OCI-LY7 (cell line): ENCODE results near the gene CALY. TPM values are rescaled to one million over a fixed set of nuclear protein-coding genes. Genes with fewer than 3 reads are reported as not detected.

ENCODE experiments used
- BruUV-seq: library from RNA; stranded (reverse); fragments of 400-500 nt; replicated peaks from 2 replicates; lab custom pipeline; 2021; lab: Mats Ljungman, UMichigan
- CTCF ChIA-PET: fragments of 300-600 bp; sonication (Branson Sonifier 250); formaldehyde crosslinking; loops from one replicate; lab custom pipeline; 2022; ENCODE audit warnings: antibody characterized with exemption; ENCODE audit not compliant: unreplicated experiment; lab: Charles Lee
- POLR2A ChIA-PET: fragments of 300-600 bp; sonication (Branson Sonifier 250); formaldehyde crosslinking; loops from one replicate; lab custom pipeline; 2022; ENCODE audit warnings: antibody characterized with exemption; lab: Charles Lee
- DNase-seq: peaks from one replicate; pipeline ENCODE4 v3.0.0-alpha.2; 2015; ENCODE audit warnings: low spot score
- H2AFZ ChIP-seq: fragments of 200-600 bp; sonication (generic), shearing (Covaris generic); 2 replicates; pipeline ENCODE4 v1.6.1; 2014; ENCODE audit warnings: mild to moderate bottlenecking, antibody characterized with exemption, low read length, moderate library complexity
- H3K27ac ChIP-seq: fragments of 200-600 bp; sonication (generic); 2 replicates; pipeline ENCODE4 v1.5.1; 2014; ENCODE audit warnings: mixed run types, low read depth, mild to moderate bottlenecking, moderate library complexity, low read length, inconsistent platforms; ENCODE audit not compliant: poor library complexity, severe bottlenecking
- H3K36me3 ChIP-seq: fragments of 200-600 bp; sonication (generic); 2 replicates; pipeline ENCODE4 v1.6.1; 2014; ENCODE audit warnings: mild to moderate bottlenecking, antibody characterized with exemption, low read length, moderate library complexity, mixed read lengths; ENCODE audit not compliant: insufficient read depth
- H3K4me1 ChIP-seq: fragments of 200-600 bp; sonication (generic); 2 replicates; pipeline ENCODE4 v1.5.1; 2014; ENCODE audit warnings: mild to moderate bottlenecking, low read length; ENCODE audit not compliant: insufficient read depth, poor library complexity, severe bottlenecking
- H3K4me2 ChIP-seq: fragments of 200-600 bp; sonication (generic); 2 replicates; pipeline ENCODE4 v1.6.1; 2014; ENCODE audit warnings: mild to moderate bottlenecking, low read length
- H3K4me3 ChIP-seq: fragments of 200-600 bp; sonication (generic); 2 replicates; pipeline ENCODE4 v1.5.1; 2014; ENCODE audit warnings: mild to moderate bottlenecking, low read depth, low read length; ENCODE audit not compliant: poor library complexity, severe bottlenecking
- H3K79me2 ChIP-seq: fragments of 200-600 bp; sonication (generic); 2 replicates; pipeline ENCODE4 v1.6.1; 2016; ENCODE audit warnings: low read depth, mild to moderate bottlenecking, low read length, moderate library complexity, mixed read lengths; ENCODE audit not compliant: insufficient read depth
- H3K9me2 ChIP-seq: fragments of 200-600 bp; sonication (generic); 2 replicates; pipeline ENCODE4 v1.6.1; 2016; ENCODE audit warnings: mild to moderate bottlenecking, low read length, mixed read lengths; ENCODE audit not compliant: insufficient read depth
- H3K9me3 ChIP-seq: fragments of 200-600 bp; sonication (generic); 2 replicates; pipeline ENCODE4 v1.6.1; 2014; ENCODE audit warnings: mild to moderate bottlenecking, mixed run types, low read length, mixed read lengths
- H4K20me1 ChIP-seq: fragments of 200-600 bp; sonication (generic); 2 replicates; pipeline ENCODE4 v1.6.1; 2014; ENCODE audit warnings: mild to moderate bottlenecking, antibody characterized with exemption, low read length, moderate library complexity, mixed read lengths; ENCODE audit not compliant: insufficient read depth
- EZH2phosphoT487 ChIP-seq: fragments of 200-600 bp; sonication (generic); IDR thresholded peaks from 2 replicates; pipeline ENCODE4 v1.6.1; 2018; ENCODE audit warnings: low read depth, borderline replicate concordance, mild to moderate bottlenecking, mixed run types, antibody characterized with exemption, low read length, moderate library complexity, mixed read lengths
- intact Hi-C: fragments of 100-400 bp; cut with micrococcal nuclease; formaldehyde crosslinking; loops from one replicate; pipeline ENCODE4 v1.10.0; 2022; ENCODE audit not compliant: unreplicated experiment
- total RNA-seq, 2 experiments: library from RNA; depleted of rRNA in 1 of 2; stranded (reverse); fragments of >200 nt in 1 of 2; shearing (Covaris generic) in 1 of 2; gene quantifications; 2 replicates each; pipeline ENCODE4 v1.2.3, GENCODE V29; 2014 to 2022
- TF ChIP-seq, protein P1 (sequence below): fragments of 200-600 bp; sonication (generic); conservative IDR thresholded peaks from 2 replicates; pipeline ENCODE4 v1.5.1; 2014; ENCODE audit warnings: mild to moderate bottlenecking, antibody characterized with exemption, low read length, moderate library complexity, mixed read lengths

Gene CALY
- total RNA-seq, 2 experiments from 2014 or later, result not detected

DNA sequence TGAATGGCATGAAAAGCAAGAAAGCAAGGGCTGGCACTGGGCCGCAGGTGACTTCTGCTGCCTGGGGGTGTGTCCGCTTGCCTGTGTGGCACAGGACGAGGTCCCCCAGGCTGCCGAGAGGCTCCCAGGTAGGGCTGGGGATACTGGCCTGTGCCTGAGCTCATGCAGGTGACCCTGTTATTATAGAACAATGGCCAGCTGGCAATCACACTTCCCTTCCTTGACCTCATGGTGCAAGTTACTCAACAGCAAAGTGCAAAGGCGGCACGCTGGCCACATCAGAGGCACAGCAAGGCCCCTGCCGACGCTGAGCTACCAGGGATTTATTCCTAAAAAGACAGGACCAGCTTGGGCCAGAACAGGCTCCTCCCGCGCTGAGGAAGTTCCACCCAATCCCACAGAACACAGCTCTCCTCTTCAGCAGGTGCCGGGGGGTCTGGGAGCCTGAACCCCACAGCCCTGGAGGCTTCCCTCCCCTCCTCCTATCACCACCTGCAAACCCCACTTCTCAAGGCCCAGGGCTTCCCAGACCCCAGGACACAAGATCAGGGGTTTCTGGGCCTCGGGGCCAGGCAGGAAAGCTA lies 58.6 kb downstream of the CALY start:
- POLR2A ChIA-PET, result no interaction called here

GRCh38 chr10:133277277-133277992 lies 59.3 kb downstream of the CALY start:
- Histone ChIP-seq H3K4me3 (no peak overlapping the region), H3K4me2 (peak overlapping the region; percentile 86), H3K27ac (peak overlapping the region; percentile 53), H2AFZ (no peak overlapping the region), H3K9me3 (no peaks in the 10 kb centered on the region), H4K20me1 (no peaks in the 10 kb centered on the region), H3K4me1 (peaks cover 47% of the 10 kb centered on the region), H3K9me2 (no peaks in the 10 kb centered on the region), H3K79me2 (no peaks in the 10 kb centered on the region), H3K36me3 (peaks cover 3% of the 10 kb centered on the region; the same call in 1 of the 2 replicates)
- TF ChIP-seq EZH2phosphoT487, result no peak
- TF ChIP-seq, protein P1, sequence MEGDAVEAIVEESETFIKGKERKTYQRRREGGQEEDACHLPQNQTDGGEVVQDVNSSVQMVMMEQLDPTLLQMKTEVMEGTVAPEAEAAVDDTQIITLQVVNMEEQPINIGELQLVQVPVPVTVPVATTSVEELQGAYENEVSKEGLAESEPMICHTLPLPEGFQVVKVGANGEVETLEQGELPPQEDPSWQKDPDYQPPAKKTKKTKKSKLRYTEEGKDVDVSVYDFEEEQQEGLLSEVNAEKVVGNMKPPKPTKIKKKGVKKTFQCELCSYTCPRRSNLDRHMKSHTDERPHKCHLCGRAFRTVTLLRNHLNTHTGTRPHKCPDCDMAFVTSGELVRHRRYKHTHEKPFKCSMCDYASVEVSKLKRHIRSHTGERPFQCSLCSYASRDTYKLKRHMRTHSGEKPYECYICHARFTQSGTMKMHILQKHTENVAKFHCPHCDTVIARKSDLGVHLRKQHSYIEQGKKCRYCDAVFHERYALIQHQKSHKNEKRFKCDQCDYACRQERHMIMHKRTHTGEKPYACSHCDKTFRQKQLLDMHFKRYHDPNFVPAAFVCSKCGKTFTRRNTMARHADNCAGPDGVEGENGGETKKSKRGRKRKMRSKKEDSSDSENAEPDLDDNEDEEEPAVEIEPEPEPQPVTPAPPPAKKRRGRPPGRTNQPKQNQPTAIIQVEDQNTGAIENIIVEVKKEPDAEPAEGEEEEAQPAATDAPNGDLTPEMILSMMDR, result no peak
- intact Hi-C loops, result loop anchor here (5.0 kb wide), 1 partner anchor 135 kb away; no protein-coding TSS in a partner anchor
- no TSS peak for BruUV-seq
- no peak for DNase-seq
- CTCF ChIA-PET, result no interaction called here
- POLR2A ChIA-PET, result no interaction called here

More for the DNA sequence above, 58.6 kb downstream of the CALY start:
- H3K36me3 ChIP-seq, result peaks cover 6% of the 10 kb centered on the region; the same call in 1 of the 2 replicates
- CTCF ChIA-PET, result no interaction called here
- H3K9me3 ChIP-seq, result no peaks in the 10 kb centered on the region
- H4K20me1 ChIP-seq, result no peaks in the 10 kb centered on the region
- no peak for DNase-seq
- no peak overlapping the region for H2AFZ ChIP-seq
- H3K79me2 ChIP-seq, result no peaks in the 10 kb centered on the region
- no peak overlapping the region for H3K4me3 ChIP-seq
- no TSS peak for BruUV-seq
- H3K9me2 ChIP-seq, result no peaks in the 10 kb centered on the region
- TF ChIP-seq, protein P1, result no peak
- TF ChIP-seq EZH2phosphoT487, result no peak
- peak overlapping the region; percentile 33; the same call in 1 of the 2 replicates for H3K4me2 ChIP-seq
- peak overlapping the region; percentile 53 for H3K27ac ChIP-seq
- intact Hi-C loops, result loop anchor here (5.0 kb wide), 1 partner anchor 136 kb away; no protein-coding TSS in a partner anchor
- H3K4me1 ChIP-seq, result peaks cover 47% of the 10 kb centered on the region
